GM19351 (cell line): ENCODE data around the gene HECTD4.
"Not testable (repeated sequence)": the region's sequence is repeated elsewhere in the genome, so short reads cannot be mapped to it uniquely, and the experiment has no call there.

Experiments
- ATAC-seq: cut with Tn5 transposase; IDR thresholded peaks from one replicate; pipeline ENCODE4 v1.9.1; 2021; ENCODE audit warnings: mild to moderate bottlenecking, moderate library complexity; ENCODE audit not compliant: unreplicated experiment

HECTD4 gene

DNA sequence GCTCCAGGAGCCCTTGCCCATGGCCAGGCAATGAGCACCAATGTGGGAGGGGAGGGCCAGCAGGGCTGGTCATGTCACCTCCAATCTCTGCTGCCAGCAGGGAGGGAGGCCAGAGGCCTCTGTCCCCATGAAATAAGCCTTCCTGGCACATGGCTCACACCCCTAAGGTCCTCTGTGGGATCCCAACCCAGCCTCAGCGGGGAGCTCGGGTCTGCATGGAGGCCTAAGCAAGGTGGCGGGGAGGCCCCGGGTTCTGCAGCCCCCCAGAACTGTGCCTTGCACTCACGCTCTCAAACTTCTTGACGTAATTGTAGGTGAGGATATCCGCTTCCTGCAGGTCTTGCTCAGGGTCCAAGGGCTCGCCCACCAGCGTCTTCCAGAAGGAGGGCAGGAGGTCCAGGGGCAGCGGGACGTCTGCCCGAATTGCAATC is 215.2 kb downstream of the HECTD4 start:
- ATAC-seq, result no peak

DNA sequence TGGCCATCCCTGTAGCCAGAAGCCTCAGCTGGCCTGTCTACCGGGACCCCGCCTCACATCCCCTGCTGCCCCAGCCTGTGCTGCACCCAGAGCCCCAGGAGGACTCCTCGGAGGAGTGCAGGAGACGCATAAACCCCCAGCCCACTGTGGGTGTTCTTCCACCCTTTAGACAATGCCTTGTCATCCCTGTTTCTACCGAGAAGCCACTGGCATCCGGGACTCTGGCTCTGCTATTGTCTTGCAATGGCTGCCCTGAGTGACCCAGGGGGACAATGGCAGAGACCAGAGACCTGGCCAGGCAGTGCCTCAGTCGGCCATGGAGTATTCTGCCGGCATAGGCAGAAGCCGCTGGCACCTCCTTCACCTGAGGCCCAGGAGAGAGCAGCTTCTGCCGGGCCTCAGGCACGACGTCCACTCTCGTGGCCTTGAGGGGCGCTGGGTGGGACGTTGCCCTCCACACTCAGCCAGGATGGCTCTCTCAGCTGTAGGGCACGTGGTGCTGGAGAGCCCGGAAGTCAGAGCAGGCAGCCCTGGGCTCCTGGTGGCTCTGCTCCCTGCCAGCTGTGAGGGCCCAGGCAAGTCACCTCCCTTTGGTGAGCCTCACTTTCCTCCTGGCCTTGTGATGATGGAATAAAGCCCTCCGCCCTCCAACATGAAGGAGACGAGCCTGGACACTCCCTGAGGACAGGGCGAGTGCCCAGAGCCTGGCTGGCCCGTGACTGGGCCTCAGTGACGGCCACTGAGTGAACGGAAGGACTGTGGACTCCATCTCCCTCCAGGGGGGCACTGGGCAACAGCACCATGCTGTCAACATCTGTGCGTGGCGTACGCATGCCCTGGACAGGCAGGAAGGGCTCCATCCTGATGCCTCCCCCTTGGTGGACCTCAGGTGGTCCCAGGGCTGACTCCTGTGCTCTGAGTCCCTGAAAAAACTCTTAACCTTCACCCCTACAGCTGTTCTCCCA is 215.9 kb downstream of the HECTD4 start:
- no peak for ATAC-seq

DNA sequence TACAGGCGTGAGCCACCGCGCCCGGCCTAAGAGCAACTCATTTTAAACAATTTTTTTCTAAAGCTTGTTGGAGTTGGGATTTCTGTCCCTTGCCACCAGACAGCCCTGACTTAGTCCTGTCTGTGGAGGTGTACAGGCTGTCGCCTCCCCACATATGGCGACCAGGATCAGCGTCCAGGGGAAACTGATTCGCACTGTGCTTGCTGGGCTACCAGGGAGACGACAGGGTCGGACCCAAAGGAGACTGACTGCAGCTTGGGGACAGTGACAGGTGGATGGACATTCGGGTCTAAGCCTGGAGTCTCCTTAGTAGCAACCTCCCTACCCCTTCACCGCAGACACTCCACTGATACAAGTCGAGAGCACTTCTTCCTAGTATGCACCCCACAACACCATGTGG is 216.6 kb downstream of the HECTD4 start:
- no peak for ATAC-seq

DNA sequence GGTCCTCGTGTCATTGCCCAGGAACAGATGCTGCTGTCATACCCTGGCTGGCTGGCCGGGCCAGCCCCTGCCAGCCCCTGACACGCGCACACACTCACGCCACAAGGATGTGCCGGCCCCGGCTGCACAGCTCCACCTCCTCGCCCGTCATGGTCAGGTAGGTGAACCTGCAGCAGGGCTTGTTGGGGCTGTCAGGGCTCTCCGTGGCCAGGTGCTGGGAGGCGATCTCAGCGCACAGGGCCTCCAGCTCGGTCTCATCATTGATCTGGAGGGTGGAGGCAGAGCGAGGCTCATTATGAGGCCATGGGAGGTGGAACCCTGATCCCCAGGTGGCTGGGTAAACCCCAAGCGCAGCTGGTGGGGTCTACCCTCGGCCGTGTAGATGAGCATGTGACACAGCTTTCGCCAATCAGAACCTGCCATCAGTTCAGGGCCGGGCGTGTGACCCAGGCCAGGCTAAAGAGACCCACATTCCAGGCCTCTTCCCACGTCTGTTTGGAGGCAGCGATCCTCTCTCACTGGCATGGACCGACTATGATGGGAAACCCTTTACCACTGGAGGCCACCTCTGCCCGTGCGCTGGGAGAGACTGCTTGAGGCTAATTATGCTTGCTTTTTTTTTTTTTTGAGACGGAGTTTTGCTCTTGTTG is 218.1 kb downstream of the HECTD4 start:
- ATAC-seq, result no peak

DNA sequence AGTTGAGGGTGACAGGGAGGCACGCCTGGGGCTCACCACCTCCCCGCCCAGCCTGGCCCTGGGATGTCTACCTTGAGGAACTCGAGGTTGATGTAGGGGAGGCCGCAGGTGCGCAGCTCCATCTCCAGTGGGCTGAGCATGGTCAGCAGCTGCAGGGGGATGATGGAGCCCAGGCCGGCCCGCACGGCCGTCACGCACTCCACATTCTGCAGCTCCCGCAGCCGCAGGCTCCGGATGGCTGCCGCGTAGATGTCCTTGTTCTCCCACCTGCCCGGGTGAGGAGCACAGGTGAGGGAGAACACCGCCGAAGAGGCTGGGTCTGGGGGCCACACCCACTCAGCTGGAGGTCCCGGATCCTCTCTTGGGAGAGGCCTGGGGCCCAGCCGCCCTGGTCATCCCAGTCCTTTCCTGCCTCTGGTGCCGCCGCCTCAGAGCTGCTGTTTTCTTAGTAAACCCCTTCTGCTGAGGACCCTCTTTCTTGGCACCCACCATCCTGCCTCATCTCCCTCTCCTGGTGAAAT is 218.7 kb downstream of the HECTD4 start:
- no peak for ATAC-seq

DNA sequence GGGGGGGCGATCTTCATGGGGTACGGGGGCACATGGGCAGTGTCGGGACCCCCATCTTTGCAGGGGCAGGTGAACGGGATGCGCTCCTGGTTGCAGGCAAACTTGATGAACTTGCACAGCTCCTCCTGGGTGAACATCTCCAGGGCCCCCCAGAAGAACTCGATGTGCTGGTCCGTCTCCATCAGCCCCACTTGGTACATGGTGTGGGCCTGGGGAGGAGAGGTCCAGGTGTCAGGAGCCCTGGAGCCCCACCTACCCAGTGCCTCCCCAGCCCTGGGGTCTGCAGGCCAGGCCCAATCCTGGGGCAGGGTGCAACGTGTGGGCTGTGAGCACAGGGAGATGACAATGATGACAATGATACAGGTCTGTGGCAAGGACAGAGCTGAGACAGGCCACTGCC is 219.2 kb downstream of the HECTD4 start:
- no peak for ATAC-seq

DNA sequence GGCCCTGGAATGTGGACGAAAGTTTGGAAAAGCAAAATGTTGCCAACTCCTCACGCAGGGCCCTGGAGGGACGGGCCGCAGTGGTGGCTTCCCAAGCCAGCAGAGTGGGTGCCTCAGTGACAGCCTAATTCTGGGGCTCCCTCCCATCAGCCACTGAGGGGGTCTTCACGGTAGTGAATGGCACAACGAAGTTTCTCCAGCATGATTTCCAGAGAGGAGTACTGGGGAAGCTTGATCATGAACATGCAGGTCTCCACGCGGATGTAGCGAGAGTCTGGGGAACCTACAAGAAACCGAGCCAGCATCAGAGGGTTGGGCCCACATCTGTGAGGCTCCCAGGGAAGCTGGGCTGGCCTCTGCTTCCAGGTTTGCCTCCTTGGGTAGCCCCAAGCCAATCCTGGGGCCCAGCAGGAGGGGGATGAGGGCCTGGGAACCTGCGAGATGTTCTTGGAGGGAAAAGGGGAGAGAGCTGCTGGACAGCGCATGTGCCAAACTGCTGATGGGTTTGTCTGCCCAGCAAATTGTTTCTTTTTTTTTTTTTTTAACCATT is 219.9 kb downstream of the HECTD4 start:
- ATAC-seq, result no peak

DNA sequence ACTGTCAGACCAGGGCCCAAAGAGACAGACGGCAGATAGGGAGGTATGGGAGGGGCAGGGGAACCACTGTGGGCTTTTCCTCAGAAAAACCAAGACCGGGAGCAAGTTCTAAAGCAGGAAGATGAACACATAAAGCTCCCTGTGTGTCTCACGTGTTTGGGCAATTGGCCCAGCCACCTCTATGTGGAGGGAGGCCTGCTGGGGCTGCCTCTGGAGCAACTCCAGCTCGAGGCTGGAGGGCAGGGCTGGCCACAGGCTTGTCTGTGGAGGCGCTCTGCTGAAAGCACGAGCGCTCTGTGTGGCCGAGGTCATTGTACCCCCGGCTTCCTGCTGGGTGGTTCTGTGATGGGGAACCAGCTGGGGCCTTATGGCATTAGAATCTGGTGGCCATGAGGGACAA is 220.5 kb downstream of the HECTD4 start:
- no peak for ATAC-seq

DNA sequence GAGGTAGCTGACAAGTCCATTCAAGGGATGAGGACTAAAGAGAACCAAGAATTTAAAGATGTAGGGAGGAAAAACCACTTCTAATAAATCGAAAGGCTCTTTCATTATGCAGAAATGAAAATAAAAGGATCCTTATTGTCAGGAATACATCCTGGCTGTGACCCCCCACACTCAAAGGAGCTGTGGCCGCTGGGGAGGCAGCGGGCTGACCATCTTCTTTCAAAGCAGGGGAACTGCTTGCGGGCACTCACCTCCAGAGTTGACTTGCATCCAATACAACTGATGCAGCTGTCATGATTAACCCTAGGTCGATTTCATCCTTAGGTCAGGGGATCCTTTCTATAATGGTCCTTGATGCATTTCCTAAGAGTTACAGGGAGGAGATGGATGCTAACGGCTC is 221.6 kb downstream of the HECTD4 start:
- no peak for ATAC-seq

DNA sequence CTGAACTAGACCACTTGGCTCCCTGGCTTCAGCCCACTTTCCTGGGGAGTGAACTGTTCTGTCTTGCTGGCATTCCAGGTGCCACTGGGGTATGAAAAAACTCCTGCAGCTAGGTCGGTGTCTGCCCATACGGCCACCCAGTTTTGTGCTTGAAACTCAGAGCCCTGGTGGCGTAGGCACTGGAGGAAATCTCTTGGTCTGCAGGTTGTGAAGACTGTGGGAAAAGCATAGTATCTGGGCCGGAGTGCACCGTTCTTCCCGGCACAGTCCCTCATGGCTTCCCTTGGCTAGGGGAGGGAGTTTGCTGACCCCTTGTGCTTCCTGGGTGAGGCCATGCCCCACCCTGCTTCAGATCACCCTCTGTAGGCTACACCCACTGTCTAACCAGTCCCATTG is 223.1 kb downstream of the HECTD4 start:
- no peak for ATAC-seq

DNA sequence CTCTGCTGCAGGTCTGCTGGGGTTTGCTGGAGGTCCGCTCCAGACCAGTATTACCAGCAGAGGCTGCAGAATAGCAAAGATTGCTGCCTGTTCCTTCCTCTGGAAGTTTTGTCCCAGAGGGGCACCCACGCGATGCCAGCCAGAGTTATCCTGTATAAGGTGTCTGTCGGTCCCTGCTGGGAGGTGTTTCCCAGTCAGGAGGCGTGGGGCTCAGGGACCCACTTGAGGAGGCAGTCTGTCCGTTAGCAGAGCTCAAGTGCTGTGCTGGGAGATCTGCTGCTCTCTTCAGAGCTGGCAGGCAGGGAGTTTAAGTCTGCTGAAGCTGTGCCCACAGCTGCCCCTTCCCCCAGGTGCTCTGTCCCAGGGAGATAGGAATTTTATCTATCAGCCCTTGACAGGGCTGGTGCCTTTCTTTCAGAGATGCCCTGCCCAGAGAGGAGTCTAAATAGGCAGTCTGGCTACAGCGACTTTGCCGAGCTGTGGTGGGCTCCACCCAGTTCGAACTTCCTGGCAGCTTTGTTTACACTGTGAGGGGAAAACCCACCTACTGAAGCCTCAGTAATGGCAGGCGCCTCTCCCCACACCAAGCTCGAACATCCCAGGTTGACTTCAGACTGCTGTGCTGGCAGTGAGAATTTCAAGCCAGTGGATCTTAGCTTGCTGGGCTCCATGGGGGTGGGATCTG is 223.6 kb downstream of the HECTD4 start:
- ATAC-seq, result not testable (repeated sequence)

DNA sequence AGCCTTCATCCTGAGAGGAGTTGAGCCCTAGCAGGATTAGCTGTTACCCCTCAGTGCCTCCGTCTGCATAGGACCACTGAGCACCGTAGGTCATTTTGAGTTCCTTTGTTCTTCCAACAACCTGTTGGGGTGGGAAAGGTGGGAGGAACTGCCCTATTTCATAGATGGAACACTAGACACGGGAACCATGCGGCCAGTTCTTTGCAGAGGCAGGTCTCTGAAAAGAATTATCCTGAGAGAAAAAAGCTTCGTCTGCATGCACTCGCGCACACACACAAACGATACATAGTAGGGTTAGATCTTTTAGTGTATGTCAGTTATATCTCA is 228.4 kb downstream of the HECTD4 start:
- ATAC-seq, result no peak

DNA sequence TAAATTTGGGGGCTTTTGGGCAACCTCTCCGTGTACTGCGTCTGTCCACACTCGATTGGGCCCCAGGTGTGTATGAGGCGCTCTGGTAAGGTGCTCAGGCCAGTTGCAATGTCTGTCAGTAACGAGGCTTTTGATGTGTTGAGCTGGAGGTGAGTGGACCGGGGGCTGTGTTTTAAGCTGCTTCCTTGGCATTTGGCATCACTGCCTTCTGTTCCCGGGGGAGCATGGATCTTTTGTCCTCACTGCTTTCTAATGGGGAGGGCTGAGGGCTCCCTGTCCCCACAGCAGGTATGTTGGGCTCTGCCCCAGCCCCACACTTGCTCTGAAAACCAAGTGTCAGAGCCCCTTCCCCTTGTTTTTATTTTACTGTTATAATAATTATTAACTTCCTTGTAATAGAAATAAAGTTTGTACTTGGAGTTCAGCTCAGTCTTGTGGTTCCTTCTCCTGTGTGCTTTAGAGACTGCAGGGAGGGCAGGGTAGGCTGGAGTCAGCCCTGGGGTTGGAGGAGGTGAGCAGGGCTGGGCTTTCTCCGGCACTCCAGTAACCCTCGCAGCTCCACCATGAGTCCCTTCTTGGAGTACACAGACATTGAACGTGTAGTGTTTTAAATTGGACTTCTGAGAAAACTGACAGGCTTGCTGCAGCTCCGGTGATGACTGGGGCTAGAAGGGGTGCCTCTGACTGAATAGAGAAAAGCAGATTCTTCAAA is 228.9 kb downstream of the HECTD4 start:
- no peak for ATAC-seq

DNA sequence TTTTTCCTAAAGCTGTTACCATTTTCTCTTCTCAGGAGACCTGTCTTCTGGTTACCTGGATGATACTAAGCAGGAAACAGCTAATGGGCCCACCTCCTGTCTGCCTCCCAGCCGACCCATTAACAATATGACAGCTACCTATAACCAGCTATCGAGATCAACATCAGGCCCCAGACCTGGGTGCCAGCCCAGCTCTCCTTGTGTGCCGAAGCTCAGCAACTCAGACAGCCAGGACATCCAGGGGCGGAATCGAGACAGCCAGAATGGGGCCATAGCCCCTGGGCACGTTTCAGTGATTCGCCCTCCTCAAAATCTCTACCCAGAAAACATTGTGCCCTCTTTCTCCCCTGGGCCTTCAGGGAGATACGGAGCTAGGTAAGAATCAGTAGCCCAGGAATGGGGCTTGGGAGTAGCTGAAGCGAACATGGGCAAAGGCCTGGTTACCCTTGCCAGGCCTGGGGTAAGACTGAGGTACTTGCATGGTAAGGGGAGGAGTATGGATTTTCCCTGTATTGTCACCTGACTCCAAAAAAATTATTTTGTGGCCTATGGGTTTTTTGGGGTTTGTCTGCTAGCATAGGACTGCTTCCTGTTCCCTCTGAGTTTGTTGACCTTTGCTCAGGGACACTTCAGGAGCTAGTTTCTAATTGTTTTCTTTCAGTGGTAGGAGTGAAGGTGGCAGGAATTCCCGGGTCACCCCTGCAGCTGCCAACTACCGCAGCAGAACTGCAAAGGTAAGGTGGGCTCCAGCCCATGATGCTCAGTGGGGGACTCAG is 230.3 kb downstream of the HECTD4 start:
- no peak for ATAC-seq

DNA sequence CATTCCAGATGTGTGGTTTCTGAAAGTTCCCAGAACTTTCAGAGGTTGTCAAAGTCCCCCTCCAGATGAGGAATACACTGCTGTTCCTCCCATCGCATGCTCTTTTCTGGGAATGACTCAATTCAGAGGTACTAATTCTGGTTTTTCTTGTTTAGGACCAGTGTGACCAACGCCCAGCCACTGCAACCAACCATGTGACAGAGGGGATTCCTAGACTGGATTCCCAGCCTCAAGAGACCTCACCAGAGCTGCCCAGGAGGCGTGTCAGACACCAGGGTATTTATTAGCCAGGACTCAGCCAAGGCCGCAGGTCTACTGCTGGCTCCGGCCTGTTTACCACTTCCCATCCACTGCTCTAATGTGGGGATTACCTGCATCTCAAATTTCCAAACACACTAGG is 232.6 kb downstream of the HECTD4 start:
- ATAC-seq, result no peak

DNA sequence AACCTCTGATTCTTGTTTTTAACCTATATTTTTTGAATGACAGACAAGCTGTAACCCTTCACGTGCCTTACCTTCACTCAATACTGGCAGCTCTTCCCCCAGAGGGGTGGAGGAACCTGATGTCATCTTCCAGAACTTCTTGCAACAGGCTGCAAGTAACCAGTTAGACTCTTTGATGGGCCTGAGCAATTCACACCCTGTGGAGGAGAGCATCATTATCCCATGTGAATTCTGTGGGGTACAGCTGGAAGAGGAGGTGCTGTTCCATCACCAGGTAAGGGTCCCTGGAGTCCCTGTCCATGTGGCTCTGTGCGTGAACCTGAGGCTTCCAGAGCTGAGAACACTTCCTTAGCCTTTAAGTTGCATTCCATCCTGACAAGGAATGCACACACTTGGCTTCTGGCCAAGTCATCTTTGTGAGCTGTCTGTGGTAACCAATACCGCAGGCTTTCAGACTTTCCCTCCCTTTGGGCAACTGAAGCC is 234.2 kb downstream of the HECTD4 start:
- ATAC-seq, result no peak

DNA sequence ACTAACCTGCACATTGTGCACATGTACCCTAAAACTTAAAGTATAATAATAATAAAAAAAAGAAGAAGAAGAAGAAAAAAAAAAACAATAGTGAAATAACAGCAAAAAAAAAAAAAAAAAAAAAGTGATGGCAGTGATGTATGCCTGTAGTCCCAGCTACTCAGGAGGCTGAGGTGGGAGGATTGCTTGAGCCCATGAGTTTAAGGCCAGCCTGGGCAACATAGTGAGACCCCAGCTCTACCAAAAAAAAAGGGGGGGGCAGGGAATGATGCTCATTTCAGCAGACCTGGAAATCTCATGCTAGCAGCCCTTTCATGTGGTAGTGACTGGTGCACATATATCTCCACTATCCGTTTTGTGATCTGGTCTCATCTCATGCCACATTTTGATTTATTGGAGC is 236.1 kb downstream of the HECTD4 start:
- ATAC-seq, result no peak

DNA sequence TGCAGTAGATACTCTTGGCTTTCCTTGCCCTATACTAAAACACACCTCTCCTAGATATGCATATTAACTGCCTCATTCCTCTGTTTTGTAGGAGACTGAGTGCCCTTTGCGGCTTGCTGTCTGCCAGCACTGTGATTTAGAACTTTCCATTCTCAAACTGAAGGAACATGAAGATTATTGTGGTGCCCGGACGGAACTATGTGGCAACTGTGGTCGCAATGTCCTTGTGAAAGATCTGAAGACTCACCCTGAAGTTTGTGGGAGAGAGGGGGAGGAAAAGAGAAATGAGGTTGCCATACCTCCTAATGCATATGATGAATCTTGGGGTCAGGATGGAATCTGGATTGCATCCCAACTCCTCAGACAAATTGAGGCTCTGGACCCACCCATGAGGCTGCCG is 241.5 kb downstream of the HECTD4 start:
- ATAC-seq, result no peak

DNA sequence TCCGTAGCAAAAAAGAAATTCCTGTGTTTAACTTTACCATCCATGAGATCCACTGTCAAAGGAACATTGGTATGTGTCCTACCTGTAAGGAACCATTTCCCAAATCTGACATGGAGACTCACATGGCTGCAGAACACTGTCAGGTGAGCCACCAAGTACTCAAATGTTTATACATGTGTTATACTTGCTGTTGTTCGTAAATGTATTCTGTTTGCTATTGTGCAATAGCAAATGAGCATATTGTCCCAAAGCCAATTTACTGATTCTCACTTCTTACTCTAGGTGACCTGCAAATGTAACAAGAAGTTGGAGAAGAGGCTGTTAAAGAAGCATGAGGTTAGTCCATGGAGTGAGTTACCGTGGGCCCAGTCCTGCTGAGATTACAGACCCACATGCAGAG is 247.5 kb downstream of the HECTD4 start:
- no peak for ATAC-seq

DNA sequence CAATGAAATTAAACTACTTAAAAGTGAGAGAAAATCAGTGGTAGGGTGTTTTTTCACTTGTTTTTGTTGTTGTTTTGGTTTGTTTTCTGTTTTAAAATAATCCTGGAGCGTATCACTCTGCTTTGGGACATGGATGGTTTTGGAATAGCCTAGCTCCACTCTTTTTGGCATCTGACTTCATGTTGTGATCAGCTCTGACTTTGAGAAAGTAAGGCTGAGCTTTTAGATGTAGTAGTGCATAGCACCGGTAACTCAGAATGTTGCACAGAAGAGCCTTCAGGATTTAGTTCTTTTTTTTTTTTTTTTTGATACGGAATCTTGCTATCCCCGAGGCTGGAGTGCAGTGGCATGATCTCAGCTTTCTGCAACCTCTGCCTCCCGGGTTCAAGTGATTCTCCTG is 248.8 kb downstream of the HECTD4 start:
- ATAC-seq, result no peak
